MV-4-11 (cell line): ENCODE data around the gene ALX4.

Source experiments
- DNase-seq: peaks from one replicate; lab custom pipeline; 2025; lab: John Stamatoyannopoulos, UW

Gene ALX4

DNA sequence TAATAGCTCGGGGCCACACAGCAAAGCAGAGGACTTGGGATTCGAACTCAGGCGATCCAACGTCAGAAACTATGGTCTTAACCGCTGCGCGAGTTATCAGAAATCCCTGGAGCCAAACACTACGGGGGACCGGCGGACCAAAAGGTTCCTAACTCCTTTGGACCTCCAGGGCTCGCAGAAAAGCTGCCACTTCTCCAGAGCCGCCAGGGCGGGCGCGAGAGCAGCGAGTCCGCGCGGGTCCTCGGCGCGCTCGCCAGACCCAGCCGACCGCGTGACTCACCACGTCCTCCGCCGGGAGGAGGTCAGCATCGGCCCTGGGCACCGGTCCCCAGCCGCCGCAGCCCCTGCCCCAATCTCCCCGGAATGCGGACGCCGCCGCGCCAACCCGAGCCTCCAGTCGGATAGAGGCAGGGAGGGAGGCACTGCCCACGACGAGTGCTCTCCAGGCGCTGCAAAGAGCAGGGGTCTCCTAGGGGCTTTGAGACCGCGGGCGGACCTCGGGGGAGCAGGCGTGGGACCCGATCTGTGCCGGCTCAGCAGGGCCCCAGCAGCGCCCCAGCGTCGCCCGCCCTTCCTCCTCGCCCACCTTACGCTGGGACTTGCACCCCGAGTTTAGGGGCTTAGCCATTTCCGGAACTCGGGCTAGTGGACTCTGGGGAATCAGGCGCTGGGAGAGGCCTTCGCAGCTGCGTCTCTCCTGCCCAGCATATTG, 6.2 kb upstream of the ALX4 start:
- no peak for DNase-seq

DNA sequence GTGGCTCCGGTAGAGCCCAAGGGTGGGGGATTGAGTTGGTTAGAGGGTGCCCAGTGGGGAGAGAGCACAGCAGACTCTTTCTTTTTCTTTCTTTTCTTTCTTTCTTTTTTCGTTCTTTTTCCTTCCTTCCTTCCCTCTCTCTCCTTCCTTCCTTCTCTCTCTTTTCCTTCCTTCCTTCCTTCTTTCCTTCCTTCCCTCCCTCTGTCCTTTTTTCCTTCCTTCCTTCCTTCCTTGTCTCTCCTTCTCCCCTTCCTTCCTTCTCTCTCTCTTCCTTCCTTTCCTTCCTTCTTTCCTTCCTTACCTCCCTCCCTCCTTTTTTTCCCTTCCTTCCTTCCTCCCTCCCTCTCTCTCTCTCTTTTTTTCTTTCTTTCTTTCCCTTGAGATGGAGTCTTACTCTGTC, 4.8 kb upstream of the ALX4 start:
- no peak for DNase-seq

DNA sequence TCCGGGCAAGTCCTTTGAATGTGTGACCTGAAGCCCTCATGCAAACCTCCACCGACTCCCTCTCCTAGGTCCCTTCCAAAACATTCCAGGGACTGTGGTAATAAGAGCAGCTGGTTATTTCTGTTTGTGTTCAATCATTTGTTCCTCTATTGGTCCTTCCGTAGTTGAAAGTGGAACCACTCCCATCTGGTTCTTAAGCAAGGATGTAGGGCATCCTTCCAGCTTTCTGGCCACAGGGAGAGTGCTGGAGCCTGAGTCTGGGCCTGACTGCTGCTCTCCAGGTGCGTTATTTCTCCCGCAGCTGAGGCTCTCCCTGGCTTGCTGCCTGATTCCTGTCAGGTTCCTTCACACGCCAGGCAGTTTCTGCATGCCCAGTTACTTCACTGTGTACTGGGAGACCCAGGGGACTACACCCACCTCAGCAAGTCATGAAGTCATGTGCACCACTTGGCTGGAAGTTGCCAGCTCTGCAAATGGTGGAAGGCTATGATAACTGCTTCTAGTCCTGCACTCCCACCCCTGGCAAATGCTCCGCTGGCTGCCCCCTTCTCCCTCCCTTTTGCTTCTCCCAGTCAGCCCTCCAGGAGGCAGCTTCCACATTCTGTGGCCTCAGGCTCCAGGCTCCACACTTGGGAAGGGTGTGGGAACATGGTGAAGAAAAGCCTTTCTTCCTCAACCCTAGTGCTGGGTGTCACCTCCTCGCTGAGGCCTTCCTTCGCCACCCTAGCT, 4.0 kb upstream of the ALX4 start:
- peak; percentile 23 for DNase-seq

- DNase-seq: no peak
Measured at GRCh38 chr11:44312876-44313275, 2.9 kb upstream of the ALX4 start.

DNA sequence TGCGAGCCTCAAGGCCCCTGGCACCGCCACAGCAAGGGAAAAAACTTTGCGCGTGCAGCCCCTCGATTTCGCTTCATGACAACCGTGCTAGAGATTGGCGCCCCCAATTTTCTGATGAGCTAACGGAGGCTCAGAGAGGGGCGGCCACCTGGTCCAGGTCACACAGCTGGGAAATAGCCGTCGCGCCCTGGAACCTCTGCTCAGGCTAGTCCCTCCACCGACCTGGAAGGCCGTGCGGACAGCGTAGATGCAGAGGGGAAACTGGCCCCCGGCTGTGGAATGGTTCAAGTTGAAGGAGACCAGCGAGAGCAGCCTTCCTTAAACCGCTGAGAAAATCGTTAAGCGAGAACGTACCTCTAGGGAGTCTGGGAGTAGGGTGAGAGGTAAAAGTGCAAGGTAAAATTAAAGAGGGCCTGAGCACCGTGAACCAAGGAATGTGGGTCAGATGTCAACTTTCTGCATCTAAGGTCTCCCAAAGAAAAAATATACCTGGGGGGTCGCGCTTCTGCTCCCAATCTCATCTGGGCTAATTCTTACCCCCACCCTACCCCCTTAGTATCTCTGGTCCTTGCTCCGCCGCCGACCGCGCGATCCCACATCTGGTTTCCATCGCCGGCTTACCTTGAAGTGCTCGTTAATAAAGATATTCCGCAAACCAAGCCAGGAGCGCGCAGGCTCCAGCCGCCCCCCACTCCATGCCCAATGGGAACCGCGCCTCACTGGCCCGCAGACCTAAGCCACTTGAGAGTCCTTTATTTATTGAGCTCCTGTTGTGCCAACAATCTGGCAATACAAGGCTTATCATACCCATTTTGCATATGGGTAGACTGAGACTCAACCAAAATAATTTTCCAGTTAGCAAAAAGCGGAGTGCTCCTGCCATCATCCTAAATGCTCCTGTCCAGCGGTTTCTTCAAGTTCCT, 1.7 kb upstream of the ALX4 start:
- DNase-seq: no peak

GRCh38 chr11:44310463-44311272, 729 bp upstream of the ALX4 start:
- DNase-seq: no peak

- no peak for DNase-seq
Measured at GRCh38 chr11:44310206-44310462, 195 bp upstream of the ALX4 start.

- DNase-seq: no peak
Measured at GRCh38 chr11:44308923-44309477, 939 bp downstream of the ALX4 start.

DNA sequence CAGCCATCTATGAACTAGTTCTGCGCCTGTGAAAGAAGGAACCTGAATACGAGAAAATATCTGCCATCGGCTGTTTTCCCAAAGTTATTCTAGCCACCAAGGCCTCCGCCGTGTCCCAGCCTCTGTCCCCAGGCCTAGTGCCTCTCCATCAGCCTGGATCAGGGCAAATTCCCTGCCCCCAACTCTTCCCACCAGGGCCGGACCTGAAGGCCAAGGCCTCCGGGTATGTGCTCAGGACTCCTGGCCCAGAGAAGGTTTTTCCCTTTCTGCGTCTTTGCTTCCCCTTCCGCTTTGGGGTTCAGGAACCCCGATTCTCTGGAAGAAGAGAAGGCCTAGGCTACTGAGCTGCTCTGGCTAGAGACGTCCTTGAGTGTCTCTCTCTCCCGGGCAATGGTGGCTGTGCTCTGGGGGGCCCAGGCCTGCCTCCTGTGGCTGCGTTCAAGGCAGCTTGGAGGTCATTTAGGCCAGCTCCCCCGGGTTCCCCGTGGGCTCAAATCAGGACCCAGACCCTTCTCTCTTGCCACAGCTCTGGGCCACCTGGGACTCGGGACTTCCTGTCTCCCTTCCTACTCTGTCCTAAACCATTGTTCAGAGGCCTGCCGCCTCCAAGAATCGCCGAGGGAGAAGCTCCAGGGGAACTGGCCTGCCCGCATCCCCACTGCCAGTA, 1.6 kb downstream of the ALX4 start:
- DNase-seq: no peak

DNA sequence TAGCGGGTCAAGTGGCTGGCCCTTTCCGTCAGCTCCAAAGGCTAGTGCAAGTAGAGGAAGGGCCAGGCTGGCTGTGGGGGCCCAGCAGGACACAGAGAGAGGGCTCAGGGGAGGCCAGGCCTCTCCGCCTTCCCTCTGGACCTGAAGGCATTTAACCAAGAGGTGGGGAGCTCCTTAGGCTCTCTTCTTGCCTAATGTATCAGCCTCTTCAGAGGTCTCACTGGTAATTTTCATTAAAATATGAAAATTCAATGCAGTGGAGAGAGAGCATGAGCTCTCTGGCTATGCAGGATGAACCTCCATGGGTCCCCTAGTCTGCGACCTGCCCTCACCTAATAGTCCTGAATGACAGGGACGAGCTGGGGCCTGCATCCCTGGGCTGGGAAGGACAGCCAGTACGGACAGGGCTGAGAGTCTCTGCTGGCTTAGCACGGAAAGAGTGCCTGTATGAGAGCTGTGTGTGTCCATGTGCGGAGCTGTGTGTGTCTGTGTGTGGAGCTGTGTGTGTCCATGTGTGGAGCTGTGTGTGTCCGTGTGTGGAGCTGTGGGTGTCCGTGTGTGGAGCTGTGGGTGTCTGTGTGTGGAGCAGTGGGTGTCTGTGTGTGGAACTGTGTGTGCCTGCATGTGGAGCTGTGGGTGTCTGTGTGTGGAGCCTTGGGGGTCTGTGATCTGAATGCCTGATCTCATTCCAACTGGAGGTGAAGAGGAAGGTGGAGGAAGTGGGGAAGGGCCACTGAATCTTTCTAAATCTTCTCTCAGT, 2.4 kb downstream of the ALX4 start:
- DNase-seq: no peak

DNA sequence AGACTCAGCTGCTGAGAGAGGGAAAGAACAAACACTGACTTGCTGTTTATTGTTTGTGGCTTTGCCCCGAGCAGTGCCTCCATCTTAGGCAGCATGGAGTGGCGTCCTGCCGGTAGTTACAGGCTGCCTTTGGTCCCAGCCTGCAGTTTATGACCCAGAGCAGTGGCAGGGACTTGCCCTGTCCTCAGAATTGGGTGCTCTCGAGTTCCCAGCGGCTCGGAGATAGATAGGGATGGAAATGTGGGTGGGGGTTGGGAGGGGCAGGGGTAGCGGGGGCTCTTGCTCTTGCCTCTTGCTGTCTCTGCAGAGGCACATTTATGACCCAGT, 3.1 kb downstream of the ALX4 start:
- DNase-seq: no peak

DNA sequence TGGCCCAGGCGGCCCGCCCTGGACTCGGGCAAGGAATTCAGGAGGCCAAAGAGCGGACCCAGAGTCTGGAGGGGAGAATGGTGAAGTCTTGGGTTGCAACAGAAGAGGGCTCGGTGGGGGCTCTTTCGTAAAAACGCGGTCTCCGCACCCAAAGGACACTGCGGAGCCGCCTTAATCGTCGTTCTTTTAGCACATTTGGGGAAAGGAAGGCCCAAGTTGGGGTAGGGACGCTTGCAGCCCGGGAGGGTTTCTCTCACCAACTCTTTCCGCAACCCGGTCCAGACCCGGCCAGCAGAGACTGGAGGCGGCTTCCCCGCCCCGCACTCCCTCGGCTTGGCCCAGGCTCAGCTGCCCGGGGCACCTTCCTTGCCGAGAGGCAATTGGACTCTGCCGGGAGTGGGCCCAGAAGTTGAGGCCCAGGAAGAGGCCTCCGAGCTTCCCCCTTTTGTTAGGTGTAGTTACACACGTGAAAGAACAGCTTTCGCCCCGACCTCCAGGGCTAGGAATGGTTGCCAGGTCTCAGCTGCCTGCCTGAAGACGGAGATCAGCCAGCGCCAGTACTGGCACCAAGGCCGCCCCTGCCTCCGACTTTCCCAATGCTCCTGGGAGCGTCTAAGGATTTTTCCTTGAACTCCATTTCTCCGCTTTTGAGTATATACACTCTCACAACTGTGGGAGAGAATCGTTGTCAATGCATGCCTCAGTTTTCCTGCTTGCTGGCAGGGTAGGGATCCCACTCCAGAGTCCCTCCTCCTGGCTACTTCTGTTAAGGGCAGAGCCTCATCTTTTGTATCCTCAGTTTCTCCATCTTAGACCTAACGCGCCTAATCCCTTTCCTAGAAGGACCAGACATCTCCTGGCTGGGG, 3.7 kb downstream of the ALX4 start:
- DNase-seq: no peak

- DNase-seq: no peak
Measured at GRCh38 chr11:44305470-44306051, 4.4 kb downstream of the ALX4 start.

DNA sequence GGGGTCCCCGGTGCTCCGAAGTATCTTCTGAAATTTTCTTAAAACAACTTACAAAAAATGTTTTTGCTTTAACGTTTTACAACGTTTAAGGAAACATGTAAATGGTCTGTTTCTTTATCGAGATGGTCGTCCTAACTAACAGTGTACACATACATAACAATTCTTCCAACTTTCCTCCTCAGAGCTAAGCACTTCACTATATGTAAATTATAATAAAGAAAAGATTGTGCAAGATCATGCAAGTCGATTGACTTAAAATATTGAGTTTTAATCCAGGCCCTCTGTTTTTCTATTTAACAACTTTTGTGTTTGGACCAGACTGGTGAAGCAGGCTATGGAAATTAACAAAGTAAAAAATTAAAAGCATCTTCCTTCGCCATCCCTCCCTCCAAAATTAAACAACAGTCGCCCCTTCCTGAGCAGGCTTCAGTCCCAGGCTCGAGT, 4.9 kb downstream of the ALX4 start:
- DNase-seq: no peak

- no peak for DNase-seq
Measured at GRCh38 chr11:44304091-44305025, 5.6 kb downstream of the ALX4 start.

- DNase-seq: no peak
Measured at GRCh38 chr11:44303401-44303938, 6.5 kb downstream of the ALX4 start.

GRCh38 chr11:44301564-44302271, 8.2 kb downstream of the ALX4 start:
- peak; percentile 81 for DNase-seq
